Progenitor cell of endocrine pancreas (in vitro differentiated cells): Measurements from ENCODE around the gene RAB10. TPM values are rescaled to one million over a fixed set of nuclear protein-coding genes. Genes with fewer than 3 reads are reported as not detected.

Experiments used
- DNase-seq: peaks from one replicate; pipeline ENCODE4 v3.0.0; 2021; ENCODE audit warnings: low spot score; ENCODE audit not compliant: unreplicated experiment
- H3K27ac Mint-ChIP-seq: 2 replicates; pipeline ENCODE4 v1.8.0; 2021; ENCODE audit warnings: mild to moderate bottlenecking, moderate library complexity, mixed read lengths
- H3K27me3 Mint-ChIP-seq: 2 replicates; pipeline ENCODE4 v1.8.0; 2021; ENCODE audit warnings: mixed read lengths
- H3K36me3 Mint-ChIP-seq: 2 replicates; pipeline ENCODE4 v1.8.0; 2022; ENCODE audit warnings: mixed read lengths; ENCODE audit not compliant: insufficient read depth
- H3K4me1 Mint-ChIP-seq: 2 replicates; pipeline ENCODE4 v1.8.0; 2021; ENCODE audit warnings: low read depth, mixed read lengths
- H3K4me3 Mint-ChIP-seq: 2 replicates; pipeline ENCODE4 v1.8.0; 2021; ENCODE audit warnings: low read depth, mild to moderate bottlenecking, moderate library complexity, mixed read lengths
- H3K9me3 Mint-ChIP-seq: 2 replicates; pipeline ENCODE4 v1.8.0; 2021; ENCODE audit warnings: low read depth, mixed read lengths
- CTCF ChIP-seq: fragments of 200-600 bp; sonication (generic); IDR thresholded peaks from one replicate; pipeline ENCODE4 v1.5.0; 2021; ENCODE audit warnings: antibody characterized with exemption, mild to moderate bottlenecking; ENCODE audit not compliant: unreplicated experiment
- total RNA-seq: library from RNA; stranded (reverse); gene quantifications from 2 replicates; pipeline ENCODE4 v1.2.1, GENCODE V29; 2021

Gene RAB10
- total RNA-seq, 1 donor from 2014 or later = 114 TPM

GRCh38 chr2:26174691-26175465 lies 141.0 kb downstream of the RAB10 start:
- no peak for TF ChIP-seq CTCF
- H3K4me1 Mint-ChIP-seq = peaks cover 6% of the 10 kb centered on the region
- peaks cover 43% of the 10 kb centered on the region for H3K27me3 Mint-ChIP-seq
- no peaks in the 10 kb centered on the region for H3K9me3 Mint-ChIP-seq
- DNase-seq = no peak
- H3K36me3 Mint-ChIP-seq = peaks cover 1% of the 10 kb centered on the region
- H3K4me3 Mint-ChIP-seq = peak overlapping the region; percentile 69
- no peak overlapping the region for H3K27ac Mint-ChIP-seq

GRCh38 chr2:26175466-26176278 lies 141.8 kb downstream of the RAB10 start:
- DNase-seq = no peak
- TF ChIP-seq CTCF = no peak
- no peaks in the 10 kb centered on the region for H3K9me3 Mint-ChIP-seq
- no peak overlapping the region for H3K4me3 Mint-ChIP-seq
- H3K27me3 Mint-ChIP-seq = peaks cover 45% of the 10 kb centered on the region
- peaks cover 8% of the 10 kb centered on the region for H3K4me1 Mint-ChIP-seq
- H3K36me3 Mint-ChIP-seq = peaks cover 1% of the 10 kb centered on the region
- no peak overlapping the region for H3K27ac Mint-ChIP-seq

GRCh38 chr2:26176279-26176615 lies 142.4 kb downstream of the RAB10 start:
- H3K27me3 Mint-ChIP-seq = peaks cover 44% of the 10 kb centered on the region
- no peak overlapping the region for H3K27ac Mint-ChIP-seq
- DNase-seq = no peak
- H3K9me3 Mint-ChIP-seq = no peaks in the 10 kb centered on the region
- no peak for TF ChIP-seq CTCF
- peaks cover 8% of the 10 kb centered on the region for H3K4me1 Mint-ChIP-seq
- H3K36me3 Mint-ChIP-seq = peaks cover 1% of the 10 kb centered on the region
- H3K4me3 Mint-ChIP-seq = no peak overlapping the region

GRCh38 chr2:26177122-26177521 lies 143.2 kb downstream of the RAB10 start:
- Mint-ChIP-seq H3K4me1 (peaks cover 5% of the 10 kb centered on the region), H3K36me3 (peaks cover 1% of the 10 kb centered on the region), H3K27ac (no peak overlapping the region), H3K27me3 (peaks cover 39% of the 10 kb centered on the region), H3K4me3 (no peak overlapping the region), H3K9me3 (no peaks in the 10 kb centered on the region)
- TF ChIP-seq CTCF = no peak
- DNase-seq = no peak

GRCh38 chr2:26178246-26178645 lies 144.4 kb downstream of the RAB10 start:
- H3K36me3 Mint-ChIP-seq = peaks cover 1% of the 10 kb centered on the region
- peaks cover 42% of the 10 kb centered on the region for H3K27me3 Mint-ChIP-seq
- peaks cover 5% of the 10 kb centered on the region for H3K4me1 Mint-ChIP-seq
- no peak for TF ChIP-seq CTCF
- no peak overlapping the region for H3K27ac Mint-ChIP-seq
- DNase-seq = no peak
- H3K9me3 Mint-ChIP-seq = no peaks in the 10 kb centered on the region
- H3K4me3 Mint-ChIP-seq = no peak overlapping the region
